Lower leg skin (tissue), 4 donors: ENCODE measurements around the gene SNX5. TPM values are rescaled to one million over a fixed set of nuclear protein-coding genes. Genes with fewer than 3 reads are reported as not detected.

Experiments used
- DNase-seq, 2 donors: peaks; one replicate each; pipeline ENCODE4 v3.0.0-alpha.2; 2019; ENCODE audit warnings: low spot score in 2 of 2
- H3K4me3 ChIP-seq: fragments of 200-600 bp; sonication (generic); 2 replicates; pipeline ENCODE4 v1.5.1; 2017; ENCODE audit warnings: mild to moderate bottlenecking, low read depth; ENCODE audit not compliant: poor library complexity, severe bottlenecking
- POLR2A ChIP-seq, 2 donors: fragments of 450-650 bp; IDR thresholded peaks; one replicate each; pipeline ENCODE4 v1.6.1; 2016 to 2017; ENCODE audit warnings: antibody characterized with exemption in 2 of 2, mild to moderate bottlenecking in 1 of 2, moderate library complexity in 1 of 2
- WGBS, 2 donors: methylation state at CpG; one replicate each; pipeline ENCODE4 v1.1.5; 2018; 5-methylcytosine and 5-hydroxymethylcytosine counted together
- intact Hi-C: fragments of 100-400 bp; cut with DNase I; formaldehyde crosslinking; loops from one replicate; pipeline ENCODE4 v1.15.0; 2023; ENCODE audit warnings: low total_unique reads
- total RNA-seq, 4 donors: library from RNA; depleted of rRNA; stranded (reverse); fragments of >200 nt; gene quantifications; one replicate each; pipeline ENCODE4 v1.1.0, GENCODE V29; 2016
- TF ChIP-seq, protein P1 (sequence below), 3 donors: fragments of 450-650 bp; IDR thresholded peaks; one replicate each; pipeline ENCODE4 v1.5.1; 2016; ENCODE audit warnings: antibody characterized with exemption in 3 of 3, mild to moderate bottlenecking in 3 of 3, moderate library complexity in 2 of 3

Gene SNX5
- total RNA-seq, 4 donors from 2014 or later: 44.6 to 70.7 (median 66.0) TPM

DNA sequence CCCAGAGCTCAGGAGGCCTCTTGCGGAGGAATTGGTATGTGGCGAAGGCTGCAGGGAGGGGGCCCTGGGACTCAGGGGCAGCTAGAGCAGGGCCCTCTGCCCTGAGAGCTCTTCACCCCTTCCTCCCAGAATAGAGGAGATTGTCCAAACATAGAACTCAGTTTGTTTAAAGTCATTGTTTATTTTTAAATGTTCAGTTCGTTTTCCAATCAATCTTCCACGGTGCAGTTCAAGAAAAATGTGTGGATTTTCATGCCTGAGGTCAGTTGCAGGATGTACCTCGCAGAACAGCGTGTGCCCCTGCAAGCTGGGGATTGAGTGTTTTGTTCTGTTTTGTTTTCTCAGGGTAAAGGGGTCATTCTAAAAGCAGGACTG, 37.4 kb upstream of the SNX5 start:
- TF ChIP-seq POLR2A (IDR thresholded peaks at IDR 0.05): no peak
- TF ChIP-seq, protein P1, sequence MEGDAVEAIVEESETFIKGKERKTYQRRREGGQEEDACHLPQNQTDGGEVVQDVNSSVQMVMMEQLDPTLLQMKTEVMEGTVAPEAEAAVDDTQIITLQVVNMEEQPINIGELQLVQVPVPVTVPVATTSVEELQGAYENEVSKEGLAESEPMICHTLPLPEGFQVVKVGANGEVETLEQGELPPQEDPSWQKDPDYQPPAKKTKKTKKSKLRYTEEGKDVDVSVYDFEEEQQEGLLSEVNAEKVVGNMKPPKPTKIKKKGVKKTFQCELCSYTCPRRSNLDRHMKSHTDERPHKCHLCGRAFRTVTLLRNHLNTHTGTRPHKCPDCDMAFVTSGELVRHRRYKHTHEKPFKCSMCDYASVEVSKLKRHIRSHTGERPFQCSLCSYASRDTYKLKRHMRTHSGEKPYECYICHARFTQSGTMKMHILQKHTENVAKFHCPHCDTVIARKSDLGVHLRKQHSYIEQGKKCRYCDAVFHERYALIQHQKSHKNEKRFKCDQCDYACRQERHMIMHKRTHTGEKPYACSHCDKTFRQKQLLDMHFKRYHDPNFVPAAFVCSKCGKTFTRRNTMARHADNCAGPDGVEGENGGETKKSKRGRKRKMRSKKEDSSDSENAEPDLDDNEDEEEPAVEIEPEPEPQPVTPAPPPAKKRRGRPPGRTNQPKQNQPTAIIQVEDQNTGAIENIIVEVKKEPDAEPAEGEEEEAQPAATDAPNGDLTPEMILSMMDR (IDR thresholded peaks at IDR 0.05): no peak
- intact Hi-C loops: loop anchor here (10.0 kb wide), 1 partner anchor 321 kb away; the partner anchor contains the start of gene RRBP1
- 81% methylated on average over 6 of the region's 6 CpGs for WGBS, 2 donors
- no peak overlapping the region for H3K4me3 ChIP-seq
- no peak for DNase-seq

DNA sequence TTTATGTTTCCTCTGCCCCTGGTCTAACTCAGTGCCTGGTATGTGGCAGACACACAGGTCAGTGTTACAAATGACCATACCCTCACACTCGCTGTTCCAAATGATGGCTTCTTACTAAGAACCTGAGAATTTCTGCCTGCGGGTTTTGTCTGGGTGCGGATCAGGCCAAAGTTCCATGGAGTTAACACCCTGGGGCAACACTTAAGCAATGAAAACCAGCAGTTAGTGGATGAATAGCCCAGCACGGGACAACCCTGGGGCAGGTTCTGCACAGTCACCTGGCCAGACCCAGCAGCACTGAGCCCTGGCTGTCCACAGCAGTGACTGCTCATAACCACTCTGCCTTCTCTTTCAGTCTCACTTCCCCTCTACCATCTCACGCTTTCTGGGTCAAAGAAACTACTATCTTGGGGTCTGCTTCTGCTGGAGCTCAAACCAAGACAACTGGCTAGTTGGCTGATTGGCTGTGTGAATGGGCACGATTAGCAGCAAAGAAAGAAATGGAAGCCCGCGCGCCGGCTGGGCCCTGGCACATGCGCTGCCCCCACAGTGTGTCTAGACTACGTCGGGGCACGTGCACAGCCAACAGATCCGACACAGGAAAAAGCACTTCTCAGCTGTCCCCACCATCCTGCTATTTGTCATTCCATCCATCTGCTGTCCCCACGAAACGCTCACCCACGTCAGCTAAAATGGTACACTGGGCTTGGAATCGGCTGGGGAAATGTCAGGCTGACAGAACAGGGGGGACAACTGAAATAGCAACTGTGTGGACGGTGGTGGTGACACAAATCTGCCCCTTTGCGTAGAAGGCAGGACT, 36.8 kb upstream of the SNX5 start:
- no peak overlapping the region for H3K4me3 ChIP-seq
- DNase-seq: peak in 1 of 2 donors; percentile 82
- intact Hi-C loops: loop anchor here (10.0 kb wide), 1 partner anchor 321 kb away; the partner anchor contains the start of gene RRBP1
- 88 to 89% methylated on average over 20 to 21 of the region's 21 CpGs for WGBS, 2 donors
- TF ChIP-seq, protein P1 (IDR thresholded peaks at IDR 0.05): no peak
- no peak for TF ChIP-seq POLR2A (IDR thresholded peaks at IDR 0.05)

DNA sequence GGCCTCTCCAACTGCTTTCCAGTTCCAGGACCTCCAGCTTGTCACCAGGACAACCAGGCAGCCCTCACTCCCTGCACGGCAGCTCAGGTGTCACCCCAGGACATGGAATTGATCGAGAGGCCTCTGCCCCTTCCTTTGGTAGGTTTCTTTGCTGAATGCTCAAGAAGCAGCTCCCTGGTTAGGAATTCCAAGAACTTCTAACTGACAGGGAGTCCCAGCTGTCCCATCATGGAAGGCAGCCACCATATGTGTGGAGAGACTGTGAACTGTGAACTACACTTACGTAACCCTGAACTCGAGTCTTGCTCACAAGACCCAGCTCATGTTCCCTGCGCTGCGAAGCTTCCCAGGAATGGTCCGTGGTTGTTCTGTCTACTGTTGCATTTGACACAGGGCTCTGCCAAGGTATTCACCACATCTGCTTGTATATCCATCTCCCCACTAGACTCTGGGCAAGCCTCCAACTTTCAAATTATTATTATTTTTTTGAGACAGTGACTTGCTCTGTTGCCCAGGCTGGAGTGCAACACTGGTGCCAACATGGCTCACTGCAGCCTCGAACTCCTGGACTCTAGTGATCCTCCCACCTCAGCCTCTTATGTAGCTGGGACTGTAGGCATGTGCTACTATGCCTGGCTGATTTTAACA, 35.9 kb upstream of the SNX5 start:
- intact Hi-C loops: loop anchor here (10.0 kb wide), 1 partner anchor 320 kb away; the partner anchor contains the start of gene RRBP1
- H3K4me3 ChIP-seq: no peak overlapping the region
- TF ChIP-seq POLR2A (IDR thresholded peaks at IDR 0.05): no peak
- peak in 1 of 2 donors; percentile 68 for DNase-seq
- 66 to 74% methylated on average over 8 of the region's 8 CpGs for WGBS, 2 donors

DNA sequence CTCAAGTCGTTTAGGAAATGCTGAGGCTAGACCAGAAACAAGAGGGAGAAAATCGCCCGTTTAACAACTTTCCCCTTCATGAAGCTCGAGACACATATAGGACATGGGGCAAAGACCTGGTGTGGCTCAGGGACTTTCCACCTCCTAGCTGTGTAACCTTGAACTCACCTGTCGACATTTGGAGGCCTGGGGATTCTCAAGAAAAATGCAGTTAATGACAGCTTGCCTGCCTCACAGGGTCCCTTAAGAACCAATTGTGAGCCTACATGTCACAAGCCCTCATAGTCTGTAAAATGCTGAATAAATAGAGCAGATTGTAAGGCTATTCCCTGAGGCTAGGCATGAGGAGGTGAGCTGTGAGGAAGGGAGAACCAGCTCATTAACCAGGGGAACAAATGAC, 35.3 kb upstream of the SNX5 start:
- TF ChIP-seq, protein P1 (IDR thresholded peaks at IDR 0.05): no peak
- no peak for TF ChIP-seq POLR2A (IDR thresholded peaks at IDR 0.05)
- no peak overlapping the region for H3K4me3 ChIP-seq
- 59 to 69% methylated on average over 5 of the region's 5 CpGs for WGBS, 2 donors
- peak in 1 of 2 donors; percentile 64 for DNase-seq
- intact Hi-C loops: loop anchor here (10.0 kb wide), 1 partner anchor 319 kb away; the partner anchor contains the start of gene RRBP1

DNA sequence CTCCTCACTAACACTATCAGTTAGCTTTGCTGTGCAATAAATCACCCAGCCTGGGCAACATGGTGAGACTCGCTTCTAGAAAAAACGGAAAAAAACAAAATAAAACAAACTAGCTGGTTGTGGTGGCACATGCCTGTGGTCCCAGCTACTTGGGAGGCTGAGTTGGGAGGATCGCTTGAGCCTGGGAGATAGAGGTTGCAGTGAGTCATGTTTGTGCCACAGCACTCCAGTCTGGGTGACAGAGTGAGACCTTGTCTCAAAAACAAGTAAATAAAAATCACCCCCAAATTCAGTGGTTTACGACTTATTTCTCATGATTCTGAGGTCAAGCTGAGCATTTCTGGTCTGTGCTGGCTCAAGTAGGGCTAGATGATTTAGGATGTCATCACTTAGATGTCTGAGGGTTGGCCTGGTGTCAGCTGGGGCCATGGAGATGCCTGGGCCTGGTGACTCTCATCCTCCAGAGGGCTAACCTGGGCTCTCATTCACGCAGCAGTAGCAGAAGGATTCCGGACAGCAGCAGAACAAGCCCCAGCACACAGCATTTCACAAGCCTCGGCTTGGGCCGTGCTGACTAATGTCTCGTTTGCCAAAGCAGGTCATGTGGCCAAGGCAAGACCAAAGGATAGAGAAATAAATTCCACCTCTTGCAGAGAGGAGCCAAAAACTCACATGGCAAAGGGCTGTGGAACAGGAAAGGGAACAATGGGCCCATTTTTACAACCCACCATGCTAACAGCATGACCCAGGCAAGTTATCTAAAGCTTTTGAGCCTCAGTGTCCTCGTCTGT, 32.7 kb upstream of the SNX5 start:
- TF ChIP-seq, protein P1 (IDR thresholded peaks at IDR 0.05): no peak
- no peak for TF ChIP-seq POLR2A (IDR thresholded peaks at IDR 0.05)
- H3K4me3 ChIP-seq: no peak overlapping the region
- intact Hi-C loops: loop anchor here (10.0 kb wide), 1 partner anchor 317 kb away; the partner anchor contains the start of gene RRBP1
- 40 to 47% methylated on average over 10 of the region's 10 CpGs for WGBS, 2 donors
- DNase-seq: peak; percentile 80 to 92
